ENCODE measurements around the gene BCAR3.

Gene BCAR3

GRCh38 chr1:93695411-93696005 lies 13.9 kb upstream of the BCAR3 start:
- no peak overlapping the region for H3K4ac ChIP-seq (ENCODE audit: low read depth in 1 of 2, low read length in 2 of 2)
- H3K18ac ChIP-seq (ENCODE audit: low read depth in 1 of 2, low read length in 2 of 2) = no peak overlapping the region
- no peaks in the 10 kb centered on the region for H3K36me3 ChIP-seq (ENCODE audit: control insufficient read depth in 1 of 2, insufficient read depth in 2 of 2, low read depth in 1 of 2, low read length in 2 of 2)
- H2AFZ ChIP-seq (ENCODE audit: low read depth, low read length) = no peak overlapping the region
- H3K4me2 ChIP-seq (ENCODE audit: low read length, poor library complexity, severe bottlenecking) = no peak overlapping the region
- peaks cover 23% of the 10 kb centered on the region for H3K4me1 ChIP-seq (ENCODE audit: control insufficient read depth, insufficient read depth, low read depth, low read length)
- no peaks in the 10 kb centered on the region for H3K9me3 ChIP-seq (ENCODE audit: control insufficient read depth, low read length)
- no peak overlapping the region for H3K14ac ChIP-seq (ENCODE audit: low read length in 2 of 2)
- no peak overlapping the region for H3K4me3 ChIP-seq (ENCODE audit: insufficient read depth in 1 of 2, low read depth in 1 of 2, low read length in 2 of 2)
- no peak overlapping the region for H3K9ac ChIP-seq (ENCODE audit: low read length)
- no peaks in the 10 kb centered on the region for H3K27me3 ChIP-seq (ENCODE audit: control insufficient read depth in 1 of 2, insufficient read depth in 1 of 2, low read length in 2 of 2)
- H3K27ac ChIP-seq (ENCODE audit: low read length, poor library complexity, severe bottlenecking) = no peak overlapping the region
- no peak overlapping the region for H2BK15ac ChIP-seq (ENCODE audit: low read depth, poor library complexity, severe bottlenecking)
- no peak overlapping the region for H4K91ac ChIP-seq (ENCODE audit: low read length)
- no peak overlapping the region for H4K8ac ChIP-seq (ENCODE audit: low read length)
- no peaks in the 10 kb centered on the region for H3K79me1 ChIP-seq (replicated peaks; ENCODE audit: low read length, poor library complexity, severe bottlenecking)
- H2BK12ac ChIP-seq (ENCODE audit: low read length in 2 of 2) = peak overlapping the region in 1 of 2 experiments; percentile 12
- peak overlapping the region; percentile 71 for H2AK5ac ChIP-seq (ENCODE audit: low read length, severe bottlenecking)
- no peak overlapping the region for H2BK120ac ChIP-seq (ENCODE audit: low read depth, low read length)
- WGBS = 88% methylated on average over 2 of the region's 2 CpGs
- H2BK5ac ChIP-seq (ENCODE audit: low read depth, low read length, poor library complexity, severe bottlenecking) = no peak overlapping the region
- DNase-seq = no peak
- H3K23ac ChIP-seq (ENCODE audit: low read length in 2 of 2) = no peak overlapping the region

DNA sequence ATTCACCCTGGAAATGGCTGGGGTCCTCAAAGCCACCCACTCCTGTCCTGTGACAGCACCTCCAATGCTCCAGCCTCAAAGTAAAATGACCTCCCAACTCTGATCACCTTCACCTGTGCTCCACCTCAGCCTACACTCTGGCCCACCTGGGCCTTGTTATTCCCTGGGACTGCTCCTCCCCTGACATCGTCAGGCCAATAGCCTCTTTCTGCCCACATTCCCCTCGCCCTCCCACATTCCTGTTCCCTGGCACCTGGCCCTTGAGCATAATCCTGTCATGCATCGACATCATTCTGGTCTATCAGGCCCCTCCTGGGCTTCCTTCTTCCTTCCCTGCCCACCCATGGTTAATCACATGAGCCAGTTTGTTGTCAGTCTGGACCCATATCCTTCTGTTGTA lies 13.2 kb upstream of the BCAR3 start:
- Histone ChIP-seq H3K4me1 (ENCODE audit: control insufficient read depth, insufficient read depth, low read depth, low read length) (peaks cover 23% of the 10 kb centered on the region), H2BK12ac (ENCODE audit: low read length in 2 of 2) (peak overlapping the region in 1 of 2 experiments; percentile 31)
- WGBS = 99% methylated on average over 3 of the region's 3 CpGs

GRCh38 chr1:93694039-93694438 lies 12.4 kb upstream of the BCAR3 start:
- H3K27me3 ChIP-seq (ENCODE audit: control insufficient read depth in 1 of 2, insufficient read depth in 1 of 2, low read length in 2 of 2) = no peaks in the 10 kb centered on the region
- H2BK12ac ChIP-seq (ENCODE audit: low read length in 2 of 2) = no peak overlapping the region
- no peak overlapping the region for H3K23ac ChIP-seq (ENCODE audit: low read length in 2 of 2)
- no peak overlapping the region for H4K91ac ChIP-seq (ENCODE audit: low read length)
- H3K9me3 ChIP-seq (ENCODE audit: control insufficient read depth, low read length) = no peaks in the 10 kb centered on the region
- WGBS = 88% methylated on average over 7 of the region's 7 CpGs
- DNase-seq = no peak
- no peak overlapping the region for H2BK5ac ChIP-seq (ENCODE audit: low read depth, low read length, poor library complexity, severe bottlenecking)
- H3K18ac ChIP-seq (ENCODE audit: low read depth in 1 of 2, low read length in 2 of 2) = no peak overlapping the region
- H3K14ac ChIP-seq (ENCODE audit: low read length in 2 of 2) = no peak overlapping the region
- H2BK120ac ChIP-seq (ENCODE audit: low read depth, low read length) = no peak overlapping the region
- H4K8ac ChIP-seq (ENCODE audit: low read length) = no peak overlapping the region
- H3K79me1 ChIP-seq (replicated peaks; ENCODE audit: low read length, poor library complexity, severe bottlenecking) = no peaks in the 10 kb centered on the region
- H2BK15ac ChIP-seq (ENCODE audit: low read depth, poor library complexity, severe bottlenecking) = no peak overlapping the region
- H3K4me2 ChIP-seq (ENCODE audit: low read length, poor library complexity, severe bottlenecking) = no peak overlapping the region
- no peak overlapping the region for H2AFZ ChIP-seq (ENCODE audit: low read depth, low read length)
- H3K4me1 ChIP-seq (ENCODE audit: control insufficient read depth, insufficient read depth, low read depth, low read length) = peaks cover 25% of the 10 kb centered on the region
- no peak overlapping the region for H3K9ac ChIP-seq (ENCODE audit: low read length)
- peak overlapping the region; percentile 50 for H2AK5ac ChIP-seq (ENCODE audit: low read length, severe bottlenecking)
- H3K4me3 ChIP-seq (ENCODE audit: insufficient read depth in 1 of 2, low read depth in 1 of 2, low read length in 2 of 2) = no peak overlapping the region
- no peaks in the 10 kb centered on the region for H3K36me3 ChIP-seq (ENCODE audit: control insufficient read depth in 1 of 2, insufficient read depth in 2 of 2, low read depth in 1 of 2, low read length in 2 of 2)
- H3K27ac ChIP-seq (ENCODE audit: low read length, poor library complexity, severe bottlenecking) = no peak overlapping the region
- H3K4ac ChIP-seq (ENCODE audit: low read depth in 1 of 2, low read length in 2 of 2) = no peak overlapping the region

More for the DNA sequence above, 13.2 kb upstream of the BCAR3 start:
- Histone ChIP-seq H3K79me1 (replicated peaks; ENCODE audit: low read length, poor library complexity, severe bottlenecking) (no peaks in the 10 kb centered on the region), H3K23ac (ENCODE audit: low read length in 2 of 2) (no peak overlapping the region), H3K27ac (ENCODE audit: low read length, poor library complexity, severe bottlenecking) (no peak overlapping the region), H3K9ac (ENCODE audit: low read length) (no peak overlapping the region), H3K14ac (ENCODE audit: low read length in 2 of 2) (no peak overlapping the region), H3K9me3 (ENCODE audit: control insufficient read depth, low read length) (no peaks in the 10 kb centered on the region), H2BK120ac (ENCODE audit: low read depth, low read length) (no peak overlapping the region), H2BK15ac (ENCODE audit: low read depth, poor library complexity, severe bottlenecking) (no peak overlapping the region), H2BK5ac (ENCODE audit: low read depth, low read length, poor library complexity, severe bottlenecking) (no peak overlapping the region), H3K4me2 (ENCODE audit: low read length, poor library complexity, severe bottlenecking) (no peak overlapping the region), H2AFZ (ENCODE audit: low read depth, low read length) (no peak overlapping the region), H3K27me3 (ENCODE audit: control insufficient read depth in 1 of 2, insufficient read depth in 1 of 2, low read length in 2 of 2) (no peaks in the 10 kb centered on the region), H4K91ac (ENCODE audit: low read length) (no peak overlapping the region), H4K8ac (ENCODE audit: low read length) (no peak overlapping the region), H2AK5ac (ENCODE audit: low read length, severe bottlenecking) (peak overlapping the region; percentile 50), H3K18ac (ENCODE audit: low read depth in 1 of 2, low read length in 2 of 2) (no peak overlapping the region), H3K4me3 (ENCODE audit: insufficient read depth in 1 of 2, low read depth in 1 of 2, low read length in 2 of 2) (no peak overlapping the region), H3K4ac (ENCODE audit: low read depth in 1 of 2, low read length in 2 of 2) (no peak overlapping the region), H3K36me3 (ENCODE audit: control insufficient read depth in 1 of 2, insufficient read depth in 2 of 2, low read depth in 1 of 2, low read length in 2 of 2) (no peaks in the 10 kb centered on the region)
- no peak for DNase-seq

DNA sequence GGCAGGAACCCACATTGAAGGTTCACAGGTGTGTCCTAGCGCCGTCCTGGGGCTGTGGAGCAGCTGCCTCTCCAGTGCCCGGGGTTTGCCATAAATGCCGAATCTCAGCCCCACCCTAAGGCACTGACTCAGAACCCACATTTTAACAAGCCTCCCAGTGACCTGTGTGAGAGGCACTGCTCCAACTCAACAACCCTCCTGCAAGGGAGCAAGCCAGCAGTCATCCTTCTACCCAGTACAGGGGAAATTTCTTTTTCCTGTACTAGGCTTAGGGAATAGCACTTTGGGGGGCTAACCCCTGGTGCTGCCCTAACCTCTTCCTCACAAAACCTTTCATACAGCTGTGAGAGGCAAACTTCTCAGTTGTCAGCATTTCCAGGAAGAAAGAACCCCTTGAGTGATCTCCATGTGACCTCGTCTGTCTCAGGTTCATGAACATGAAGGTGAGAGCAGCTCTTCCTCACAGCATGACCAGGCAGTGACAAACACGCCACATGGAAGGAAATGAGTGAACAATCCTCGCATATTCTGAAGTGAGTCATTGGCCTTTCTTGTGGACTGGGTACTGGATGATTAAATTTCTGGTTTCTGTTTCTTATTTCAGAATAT lies 11.4 kb upstream of the BCAR3 start:
- peak overlapping the region; percentile 25 for H4K91ac ChIP-seq (ENCODE audit: low read length)
- WGBS = 49% methylated on average over 7 of the region's 7 CpGs

More for the DNA sequence above, 11.4 kb upstream of the BCAR3 start:
- Histone ChIP-seq H2AFZ (ENCODE audit: low read depth, low read length) (no peak overlapping the region), H2BK12ac (ENCODE audit: low read length in 2 of 2) (no peak overlapping the region), H3K27me3 (ENCODE audit: control insufficient read depth in 1 of 2, insufficient read depth in 1 of 2, low read length in 2 of 2) (no peaks in the 10 kb centered on the region), H4K8ac (ENCODE audit: low read length) (no peak overlapping the region), H2BK120ac (ENCODE audit: low read depth, low read length) (peak overlapping the region; percentile 12), H3K23ac (ENCODE audit: low read length in 2 of 2) (no peak overlapping the region), H2BK5ac (ENCODE audit: low read depth, low read length, poor library complexity, severe bottlenecking) (no peak overlapping the region), H3K79me1 (replicated peaks; ENCODE audit: low read length, poor library complexity, severe bottlenecking) (no peaks in the 10 kb centered on the region), H3K36me3 (ENCODE audit: control insufficient read depth in 1 of 2, insufficient read depth in 2 of 2, low read depth in 1 of 2, low read length in 2 of 2) (no peaks in the 10 kb centered on the region), H2BK15ac (ENCODE audit: low read depth, poor library complexity, severe bottlenecking) (peak overlapping the region; percentile 44), H2AK5ac (ENCODE audit: low read length, severe bottlenecking) (peak overlapping the region; percentile 98), H3K14ac (ENCODE audit: low read length in 2 of 2) (peak overlapping the region in 1 of 2 experiments; percentile 35), H3K4me3 (ENCODE audit: insufficient read depth in 1 of 2, low read depth in 1 of 2, low read length in 2 of 2) (peak overlapping the region in 1 of 2 experiments; percentile 3), H3K4ac (ENCODE audit: low read depth in 1 of 2, low read length in 2 of 2) (peak overlapping the region; percentile 7 to 21), H3K4me1 (ENCODE audit: control insufficient read depth, insufficient read depth, low read depth, low read length) (peaks cover 26% of the 10 kb centered on the region), H3K9me3 (ENCODE audit: control insufficient read depth, low read length) (no peaks in the 10 kb centered on the region), H3K4me2 (ENCODE audit: low read length, poor library complexity, severe bottlenecking) (no peak overlapping the region), H3K18ac (ENCODE audit: low read depth in 1 of 2, low read length in 2 of 2) (peak overlapping the region in 1 of 2 experiments; percentile 59), H3K27ac (ENCODE audit: low read length, poor library complexity, severe bottlenecking) (peak overlapping the region; percentile 82), H3K9ac (ENCODE audit: low read length) (peak overlapping the region; percentile 84)
- DNase-seq = peak; percentile 79

Measured in mesenchymal stem cell (in vitro differentiated cells and primary cell).